Inflammatory macrophage treated with lipopolysaccharide for 1 hour (primary cell): ENCODE data around the gene CRYAB.
"Not testable (repeated sequence)": the region's sequence is repeated elsewhere in the genome, so short reads cannot be mapped to it uniquely, and the experiment has no call there.

Experiments used
- DNase-seq, 2 donors: peaks; one replicate each; pipeline ENCODE4 v3.0.0-alpha.2; 2020 to 2022

The CRYAB gene

DNA sequence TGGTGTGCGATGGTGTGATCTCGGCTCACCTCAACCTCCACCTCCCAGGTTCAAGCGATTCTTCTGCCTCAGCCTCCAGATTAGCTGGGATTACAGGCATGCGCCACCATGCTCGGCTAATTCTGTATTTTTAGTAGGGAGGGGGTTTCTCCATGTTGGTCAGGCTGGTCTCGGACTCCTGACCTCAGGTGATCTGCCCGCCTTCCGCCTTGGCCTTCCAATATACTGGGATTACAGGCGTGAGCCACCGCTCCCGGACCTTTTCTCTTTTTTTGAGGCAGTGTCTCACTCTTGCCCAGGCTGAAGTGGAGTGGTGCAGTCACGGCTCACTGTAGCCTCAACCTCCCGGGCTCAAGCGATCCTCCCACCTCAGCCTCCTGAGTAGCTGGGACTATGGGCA, 21.6 kb upstream of the CRYAB start:
- DNase-seq, result not testable (repeated sequence)

DNA sequence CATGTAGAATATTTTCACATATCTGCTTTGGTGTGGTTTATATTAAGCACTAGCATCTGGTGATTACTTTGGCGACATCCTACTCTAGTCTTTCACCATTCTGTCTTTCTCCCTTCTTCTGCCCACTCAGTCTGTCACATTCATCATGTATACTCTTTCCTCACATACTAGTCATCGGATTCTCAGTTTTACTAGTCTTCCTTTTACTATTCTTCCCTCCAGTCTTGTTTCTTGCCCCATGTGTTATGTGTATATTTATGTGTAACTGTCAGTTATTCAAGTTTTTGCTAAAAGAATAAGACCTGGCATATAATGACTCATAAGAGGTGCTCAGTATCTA, 21.0 kb upstream of the CRYAB start:
- peak; percentile 73 to 89 for DNase-seq

DNA sequence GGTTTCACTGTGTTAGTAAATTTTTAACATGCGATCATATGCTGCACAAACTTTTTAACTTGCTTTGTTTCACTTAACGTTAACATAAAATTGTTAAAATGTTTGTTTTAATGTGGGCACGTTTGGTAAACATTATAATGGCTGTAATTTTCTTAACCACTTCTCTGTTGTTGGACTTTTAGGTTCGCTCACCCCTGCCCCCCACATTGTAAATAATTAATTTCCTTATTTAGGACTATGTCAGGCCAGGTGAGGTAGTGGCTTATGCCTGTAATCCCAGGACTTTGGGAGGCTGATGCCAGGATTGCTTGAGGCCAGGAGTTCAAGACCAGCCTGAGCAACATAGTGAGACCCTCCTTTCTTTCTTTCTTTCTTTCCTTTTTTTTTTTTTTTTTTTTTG, 18.9 kb upstream of the CRYAB start:
- no peak for DNase-seq

DNA sequence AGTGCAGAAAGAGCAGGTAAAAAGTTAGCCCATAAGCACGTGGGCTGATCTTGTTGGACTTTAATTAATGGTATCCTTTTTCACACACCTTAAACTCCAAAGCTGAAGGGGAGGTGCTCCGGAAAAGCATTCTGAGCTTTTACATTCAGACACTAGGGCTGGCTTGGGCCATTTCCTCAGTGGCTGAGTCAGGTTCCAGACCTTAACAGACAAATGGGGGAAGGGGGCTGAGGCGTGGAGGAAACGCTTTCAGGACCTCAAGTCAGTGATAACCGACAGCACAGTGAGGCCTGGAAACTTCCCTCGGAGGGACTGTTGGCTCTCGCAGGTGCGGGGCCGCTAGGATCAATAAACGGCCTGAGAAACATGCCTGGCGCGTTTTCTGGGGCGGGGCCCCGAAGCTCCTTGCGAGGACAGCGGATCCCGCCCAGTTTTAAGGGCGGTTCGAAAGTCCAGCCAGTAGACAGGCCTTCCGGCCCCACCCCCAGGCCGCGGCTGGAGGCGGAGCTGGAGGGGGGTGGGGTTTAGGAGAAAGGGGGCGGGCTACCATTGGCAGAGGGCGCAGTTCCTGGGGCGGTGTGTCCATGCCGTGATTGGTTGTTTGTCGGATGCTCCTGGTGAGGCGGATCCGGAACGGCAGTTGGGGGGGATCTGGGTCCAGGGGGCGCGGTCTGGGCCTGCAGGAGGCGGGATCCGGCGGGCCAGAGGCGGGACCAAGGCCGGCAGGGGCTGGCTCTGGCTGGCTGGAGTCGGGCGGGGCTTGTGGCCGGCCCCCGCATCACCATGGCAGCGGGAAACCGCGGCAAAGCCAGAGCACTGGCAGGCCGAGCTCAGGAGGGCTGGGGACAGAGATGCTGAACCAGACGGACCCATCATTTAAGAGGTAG, 15.2 kb upstream of the CRYAB start:
- DNase-seq, result peak; percentile 94 to 98

DNA sequence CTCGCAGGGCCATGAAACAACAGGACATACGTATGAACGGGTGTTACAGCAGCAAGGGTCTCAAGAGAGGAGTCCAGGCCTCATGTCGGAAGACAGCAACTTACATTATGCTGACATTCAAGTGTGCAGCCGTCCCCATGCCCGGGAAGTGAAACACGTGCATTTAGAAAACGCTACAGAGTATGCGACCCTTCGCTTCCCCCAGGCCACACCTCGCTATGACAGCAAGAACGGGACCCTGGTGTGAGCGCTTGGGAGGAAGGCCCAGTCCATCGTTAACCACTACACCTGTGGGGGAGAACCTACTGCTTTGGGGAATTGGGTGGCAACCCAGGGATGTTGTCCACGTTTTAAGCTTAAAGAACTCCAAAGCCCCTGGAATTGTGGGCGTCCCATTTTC, 14.4 kb upstream of the CRYAB start:
- no peak for DNase-seq

DNA sequence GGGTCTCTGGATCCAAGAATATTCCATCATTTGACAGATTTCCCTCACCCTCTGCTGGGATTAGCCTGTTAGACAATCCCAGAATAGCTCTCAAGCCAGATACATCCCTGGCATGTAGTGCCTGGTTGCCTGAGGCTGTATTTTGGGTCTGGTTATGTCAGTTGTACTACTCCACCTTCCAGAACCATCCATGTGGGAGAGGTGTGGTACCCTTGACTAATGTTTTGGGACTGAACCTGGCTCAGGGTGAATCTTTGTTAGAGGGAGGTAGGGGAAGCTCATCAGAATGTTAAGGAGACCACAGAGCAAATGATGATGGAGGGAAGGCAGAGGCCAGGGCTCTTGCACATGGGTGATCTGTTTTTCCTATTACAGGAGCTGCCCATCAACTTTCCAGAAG, 12.4 kb upstream of the CRYAB start:
- DNase-seq, result no peak

DNA sequence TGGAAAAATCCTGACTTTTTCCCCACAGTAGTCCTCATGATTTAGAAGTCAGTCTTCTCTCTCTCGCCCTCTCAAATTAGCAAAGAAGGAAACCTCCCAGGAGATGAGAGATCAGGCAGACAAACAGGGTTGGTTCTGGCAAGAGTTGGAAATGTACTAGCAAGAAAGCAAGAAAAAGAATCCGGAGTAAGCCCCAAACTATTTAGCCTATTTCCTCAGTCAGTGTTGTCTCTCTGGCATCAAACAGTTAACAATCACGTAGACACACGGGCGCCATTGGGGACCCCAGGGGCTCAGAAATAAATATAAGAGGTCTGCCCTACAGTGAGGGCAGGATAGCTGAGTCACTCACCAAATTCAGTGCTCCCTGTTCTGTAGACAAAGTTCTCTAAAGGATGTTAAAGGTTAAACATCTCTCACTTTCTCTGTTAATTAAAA, 11.8 kb upstream of the CRYAB start:
- no peak for DNase-seq

DNA sequence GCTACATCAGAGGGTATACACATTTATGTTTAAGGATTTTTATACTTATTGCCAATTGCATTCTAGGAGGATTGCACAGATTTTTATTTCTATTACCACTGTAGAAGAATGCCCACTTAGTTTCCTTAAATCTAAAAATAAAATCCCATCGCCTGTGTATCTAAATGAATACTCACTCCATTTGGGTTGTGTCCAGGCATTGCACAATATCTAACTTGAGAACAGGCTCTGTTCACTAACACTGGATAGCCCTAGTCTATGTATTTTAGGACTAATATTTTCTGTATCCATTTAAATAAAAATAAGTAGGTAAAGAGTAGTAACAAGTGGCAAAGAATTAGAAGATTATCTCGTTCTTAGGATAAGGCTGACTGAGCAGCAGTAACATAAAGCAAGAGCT, 11.2 kb upstream of the CRYAB start:
- DNase-seq, result peak in 1 of 2 donors; percentile 22

DNA sequence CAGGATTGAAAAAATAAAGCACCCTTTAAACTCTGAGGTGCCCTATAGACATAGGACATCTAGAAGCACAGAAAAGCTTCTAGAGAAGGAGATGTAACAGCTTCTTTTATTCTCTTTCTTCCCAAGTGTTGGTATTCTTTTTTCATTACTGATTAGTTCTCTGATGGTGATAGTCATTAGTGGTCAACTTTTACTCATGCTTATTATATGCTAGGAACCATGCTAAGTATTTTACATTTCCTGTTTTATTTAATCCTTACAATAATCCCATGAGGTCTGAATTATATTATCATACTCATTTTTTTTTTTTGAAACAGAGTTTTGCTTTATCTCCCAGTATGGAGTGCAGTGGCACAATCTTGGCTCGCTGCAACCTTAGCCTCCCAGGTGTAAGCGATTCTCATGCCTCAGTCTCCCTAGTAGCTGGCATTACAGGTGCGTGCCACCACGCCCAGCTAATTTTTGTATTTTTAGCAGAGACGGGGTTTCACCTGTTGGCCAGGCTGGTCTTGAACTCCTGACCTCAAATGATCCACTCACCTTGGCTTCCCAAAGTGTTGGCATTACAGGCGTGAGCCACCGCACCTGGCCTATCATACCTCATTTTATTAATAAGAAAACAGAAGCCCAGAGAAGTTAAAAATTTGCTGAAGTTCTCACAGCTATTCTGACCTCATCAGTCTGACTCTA, 10.1 kb upstream of the CRYAB start:
- no peak for DNase-seq

DNA sequence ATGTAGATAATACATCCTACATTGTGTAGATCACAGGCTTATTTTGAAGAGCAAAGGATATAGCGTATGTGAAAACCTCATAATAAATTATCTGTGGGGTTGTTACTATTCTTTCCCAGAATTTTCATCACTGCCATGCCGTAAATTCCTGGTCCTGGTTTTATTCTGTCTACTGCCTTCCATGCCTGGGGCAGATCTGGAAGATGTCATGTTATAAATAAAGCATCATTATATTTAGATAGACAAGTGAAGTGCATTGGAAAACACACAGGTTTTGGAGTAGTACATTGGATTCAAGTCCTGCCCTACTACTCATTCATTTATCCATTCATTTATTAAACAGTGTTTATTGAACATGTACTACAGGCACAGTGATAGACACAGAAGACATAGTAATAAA, 9.3 kb upstream of the CRYAB start:
- DNase-seq, result no peak

DNA sequence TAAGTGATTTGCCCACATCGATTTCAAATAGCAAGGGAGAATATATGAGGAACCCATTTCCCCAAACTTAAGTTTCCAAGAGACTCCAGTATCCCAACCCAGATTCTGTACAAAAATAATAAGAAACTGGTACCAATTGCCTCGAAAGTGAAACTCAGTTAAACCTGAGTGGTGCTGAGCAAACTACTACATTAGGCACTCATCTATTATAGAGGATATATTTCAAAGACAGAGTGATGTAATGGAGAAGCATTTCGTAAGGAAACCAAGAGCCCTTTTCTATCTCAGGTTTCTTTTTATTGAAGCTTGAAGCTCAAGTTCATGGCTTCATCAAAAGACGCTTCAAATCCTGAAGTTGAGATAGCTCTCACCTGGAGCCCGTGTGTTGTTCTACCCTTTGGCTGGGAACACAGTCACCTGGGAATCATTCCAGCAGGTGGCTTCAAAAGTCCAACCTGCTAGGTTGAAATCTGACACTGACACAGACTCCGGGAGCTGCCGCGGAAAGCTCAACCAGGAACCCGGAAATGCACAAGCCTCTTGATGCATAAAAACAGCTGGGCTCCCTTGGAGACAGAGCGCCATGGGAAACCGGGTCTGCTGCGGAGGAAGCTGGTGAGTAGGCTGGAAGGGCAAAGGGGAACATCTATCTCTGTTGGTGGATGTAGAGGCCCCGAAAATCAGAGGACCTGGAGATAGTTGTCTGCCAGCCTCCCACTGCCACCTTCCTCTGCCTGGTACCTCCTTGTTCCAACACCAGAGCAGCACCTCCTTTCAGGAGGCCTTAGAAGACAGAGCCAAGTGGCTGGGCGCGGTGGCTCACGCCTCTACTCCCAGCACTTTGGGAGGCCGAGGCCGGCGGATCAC, 7.1 kb upstream of the CRYAB start, which contains the start of gene C11orf52:
Gene C11orf52, plus strand, starts transcription at position 524 of the 867 bp plus-strand sequence. Its CDS starts 60 bp downstream, at position 584.
- DNase-seq, result no peak

DNA sequence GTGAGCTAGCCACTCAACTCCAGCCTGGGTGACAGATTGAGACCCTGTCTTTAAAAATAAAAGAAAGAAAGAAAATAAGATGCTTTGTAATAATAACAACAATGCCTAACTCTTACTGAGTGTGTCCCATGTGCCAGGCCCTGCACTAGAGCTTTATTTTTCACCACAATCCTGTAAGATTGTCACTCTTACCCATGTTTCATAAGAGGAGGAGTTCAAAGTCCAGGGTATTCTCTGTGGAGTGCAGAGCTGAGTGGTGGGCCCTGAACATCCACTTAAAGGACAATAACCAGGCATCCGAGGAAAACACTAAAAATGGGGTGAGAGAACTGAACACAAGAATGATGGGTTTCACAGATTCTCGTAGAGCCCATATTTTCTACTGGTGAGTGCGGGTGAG, 6.2 kb upstream of the CRYAB start:
- DNase-seq, result no peak

DNA sequence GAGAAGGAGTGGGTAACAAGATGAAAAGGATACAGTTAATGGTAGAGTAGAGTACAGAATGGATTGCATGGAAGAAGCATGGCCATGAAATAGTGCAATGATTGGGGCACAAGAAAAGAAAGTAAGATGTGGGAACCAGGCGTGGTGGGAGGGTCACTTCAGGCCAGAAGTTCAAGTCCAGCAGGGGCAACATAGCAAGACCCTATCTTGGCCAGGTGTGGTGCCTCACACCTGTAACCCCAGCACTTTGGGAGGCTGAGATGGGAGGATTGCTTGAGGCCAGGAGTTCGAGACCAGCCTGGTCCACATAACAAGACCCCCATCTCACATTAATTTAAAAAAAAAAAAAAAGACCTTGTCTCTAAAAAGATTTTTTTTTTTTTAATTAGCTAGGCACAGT, 5.7 kb upstream of the CRYAB start:
- no peak for DNase-seq

DNA sequence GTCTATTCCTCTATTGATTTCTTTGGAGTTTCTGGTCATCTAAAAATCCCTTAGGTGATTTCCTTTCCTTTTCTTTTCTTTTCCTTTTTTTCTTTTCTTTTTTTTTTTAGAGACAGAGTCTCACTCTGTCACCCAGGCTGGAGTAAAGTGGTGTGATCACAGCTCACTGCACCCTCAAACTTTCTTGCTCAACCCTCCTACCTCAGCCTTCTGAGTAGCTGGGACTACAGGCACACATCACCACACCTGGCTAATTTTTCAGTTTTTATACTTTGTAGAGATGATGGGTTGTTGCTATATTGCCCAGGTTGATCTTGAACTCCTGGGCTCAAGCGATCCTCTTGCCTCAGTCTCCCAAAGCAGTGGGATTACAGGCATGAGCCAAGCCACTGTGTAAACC, 5.2 kb upstream of the CRYAB start:
- DNase-seq, result no peak

DNA sequence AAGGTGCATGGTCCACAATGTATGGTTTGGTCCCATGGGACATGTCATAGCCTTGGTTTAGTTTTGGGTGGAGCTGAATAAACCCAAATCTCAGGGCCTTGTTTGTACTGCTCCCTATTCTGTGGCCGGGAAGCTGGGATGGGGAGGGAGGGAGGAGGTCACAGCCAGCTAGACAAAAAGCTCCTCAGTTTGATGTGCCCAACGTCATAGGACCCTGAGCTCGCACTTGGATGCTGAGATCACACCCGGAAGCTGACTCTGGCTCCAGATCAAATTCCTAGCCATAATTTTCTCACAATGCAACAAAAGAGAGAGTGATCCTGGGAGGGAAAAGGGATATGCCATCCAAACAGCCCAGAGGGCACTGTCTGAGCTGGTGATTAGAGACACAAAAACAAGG, 2.4 kb upstream of the CRYAB start:
- no peak for DNase-seq

DNA sequence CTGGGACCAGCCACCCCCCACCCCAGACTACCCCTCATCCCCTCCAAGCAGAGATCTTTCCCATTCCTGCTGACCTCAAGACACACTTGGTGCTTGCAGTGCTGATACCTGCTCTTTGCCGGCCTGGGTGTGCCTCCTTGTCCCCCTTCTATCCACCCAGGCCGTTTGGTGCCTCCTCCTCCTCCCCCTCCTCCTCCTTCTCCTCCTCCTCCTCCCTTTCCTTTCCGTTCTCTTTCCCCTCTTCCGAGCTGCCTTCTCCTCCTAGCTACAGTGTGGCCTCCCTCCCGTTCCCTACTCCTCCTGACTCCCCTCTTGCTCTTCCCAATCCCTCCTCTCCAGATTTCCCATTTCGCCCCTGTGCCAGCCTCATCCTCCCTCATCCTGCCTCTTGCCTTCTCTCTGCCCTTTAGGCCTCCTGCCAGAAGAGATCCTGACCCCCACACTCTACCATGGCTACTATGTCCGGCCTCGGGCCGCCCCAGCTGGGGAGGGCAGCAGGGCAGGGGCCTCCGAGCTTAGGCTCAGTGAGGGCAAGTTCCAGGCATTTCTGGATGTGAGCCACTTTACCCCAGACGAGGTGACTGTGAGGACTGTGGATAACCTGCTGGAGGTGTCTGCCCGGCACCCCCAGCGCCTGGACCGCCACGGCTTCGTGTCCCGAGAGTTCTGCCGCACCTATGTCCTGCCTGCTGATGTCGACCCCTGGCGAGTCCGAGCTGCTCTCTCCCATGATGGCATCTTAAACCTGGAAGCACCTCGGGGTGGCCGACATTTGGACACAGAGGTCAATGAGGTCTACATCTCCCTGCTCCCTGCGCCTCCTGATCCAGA, 1.7 kb upstream of the CRYAB start:
- no peak for DNase-seq

DNA sequence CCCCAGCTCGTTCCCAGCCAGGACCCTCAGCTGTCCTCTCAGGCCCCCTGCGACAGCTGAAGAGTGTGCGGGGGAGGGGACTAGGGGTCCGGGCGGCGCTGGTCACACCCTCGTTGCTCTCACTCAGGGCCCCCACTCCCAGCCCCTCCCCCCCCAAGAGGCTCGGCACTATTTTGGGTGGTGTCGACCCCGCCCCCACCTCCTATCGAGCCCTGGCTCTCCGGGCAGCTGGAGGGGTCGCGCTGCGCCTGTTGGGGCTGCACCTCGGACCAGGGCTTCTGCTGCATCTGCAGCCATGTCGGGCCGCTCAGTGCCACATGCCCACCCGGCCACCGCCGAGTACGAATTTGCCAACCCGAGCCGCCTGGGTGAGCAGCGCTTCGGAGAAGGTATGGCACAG, 965 bp upstream of the CRYAB start, which contains the start of gene HSPB2:
Gene HSPB2, plus strand, starts transcription at position 200 of the 400 bp plus-strand sequence. Its CDS starts 96 bp downstream, at position 296.
- no peak for DNase-seq

DNA sequence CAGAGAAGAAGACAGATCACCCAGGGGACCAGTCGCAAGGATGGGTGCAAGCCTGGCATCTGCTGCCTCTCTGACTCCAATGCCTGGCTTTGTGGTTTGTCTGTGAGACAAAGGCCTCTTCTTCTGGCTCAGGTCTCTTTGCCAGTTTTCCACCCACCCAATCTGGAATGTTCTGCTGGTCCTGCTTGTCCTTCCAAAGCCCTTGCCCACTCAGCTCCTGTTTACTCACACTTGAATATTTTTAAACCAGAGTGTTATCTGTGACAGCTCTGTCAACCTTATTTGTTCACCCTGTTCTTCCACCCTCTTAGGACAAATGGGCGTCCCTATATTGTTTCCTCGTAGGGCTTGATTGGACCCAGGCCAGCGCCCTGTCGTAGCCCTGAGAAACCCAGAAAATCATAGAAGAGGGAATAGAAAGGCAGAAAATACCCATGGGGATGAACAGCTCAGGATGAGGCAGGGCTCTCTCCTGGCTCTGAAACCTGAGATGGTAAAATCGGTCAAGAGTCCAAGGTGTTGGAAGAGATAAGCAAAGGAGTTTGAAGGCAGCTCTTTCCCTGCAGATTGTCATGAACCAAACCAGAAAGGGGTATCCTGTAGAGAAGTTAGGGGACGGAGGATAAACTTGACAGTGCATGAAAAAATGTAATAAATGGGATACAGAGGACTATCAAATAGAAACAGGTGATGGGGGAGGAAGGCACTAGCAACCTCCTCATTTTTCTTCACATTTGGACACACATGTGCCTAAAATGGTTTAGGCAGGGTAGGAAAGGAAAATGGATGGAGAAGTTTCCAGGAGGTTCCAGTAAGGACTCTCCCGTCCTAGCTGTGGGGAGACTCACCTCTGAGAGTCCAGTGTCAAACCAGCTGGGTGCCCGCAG, 651 bp downstream of the CRYAB start:
- no peak for DNase-seq

DNA sequence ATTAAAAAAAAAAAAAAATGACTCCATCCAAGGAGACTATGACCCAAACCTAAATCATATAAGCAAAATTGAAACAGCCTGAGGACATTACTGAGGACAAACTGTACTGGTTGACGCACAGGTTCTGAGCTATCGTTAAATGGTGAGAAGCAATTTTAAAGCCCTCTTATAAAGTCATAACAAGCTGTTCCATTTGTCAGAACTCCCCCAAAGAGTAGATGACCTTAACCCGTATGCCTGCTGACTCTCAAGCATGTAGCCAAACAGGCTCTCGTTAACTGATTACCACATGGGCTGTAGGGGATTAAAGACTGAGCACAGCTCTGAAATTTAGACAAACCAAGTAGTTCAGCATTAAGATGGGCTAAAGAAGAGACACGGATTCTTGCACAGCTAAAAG, 2.2 kb downstream of the CRYAB start:
- DNase-seq, result no peak

DNA sequence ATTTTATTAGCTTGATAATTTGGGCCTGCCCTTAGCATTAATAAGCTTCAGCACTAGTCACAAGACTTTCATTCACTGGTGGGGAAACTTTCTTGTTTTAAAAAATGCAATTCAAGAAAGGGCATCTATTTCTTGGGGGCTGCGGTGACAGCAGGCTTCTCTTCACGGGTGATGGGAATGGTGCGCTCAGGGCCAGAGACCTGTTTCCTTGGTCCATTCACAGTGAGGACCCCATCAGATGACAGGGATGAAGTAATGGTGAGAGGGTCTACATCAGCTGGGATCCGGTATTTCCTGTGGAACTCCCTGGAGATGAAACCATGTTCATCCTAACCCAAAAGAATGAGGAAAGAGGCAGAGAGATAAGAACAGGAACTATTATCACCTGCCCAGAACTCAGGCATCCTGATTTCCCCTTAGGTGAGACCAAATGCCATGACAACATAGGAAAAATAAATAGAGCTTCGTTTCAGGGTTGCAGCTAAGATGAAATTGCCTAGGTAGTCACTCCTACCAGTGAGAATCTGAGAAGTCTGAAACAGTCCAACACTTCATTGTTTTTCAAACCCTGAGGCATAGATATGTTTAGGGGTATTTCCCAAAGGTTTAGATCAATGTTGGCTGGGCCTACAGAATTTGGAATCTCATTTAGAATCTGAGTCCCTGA, 2.8 kb downstream of the CRYAB start:
- DNase-seq, result no peak

DNA sequence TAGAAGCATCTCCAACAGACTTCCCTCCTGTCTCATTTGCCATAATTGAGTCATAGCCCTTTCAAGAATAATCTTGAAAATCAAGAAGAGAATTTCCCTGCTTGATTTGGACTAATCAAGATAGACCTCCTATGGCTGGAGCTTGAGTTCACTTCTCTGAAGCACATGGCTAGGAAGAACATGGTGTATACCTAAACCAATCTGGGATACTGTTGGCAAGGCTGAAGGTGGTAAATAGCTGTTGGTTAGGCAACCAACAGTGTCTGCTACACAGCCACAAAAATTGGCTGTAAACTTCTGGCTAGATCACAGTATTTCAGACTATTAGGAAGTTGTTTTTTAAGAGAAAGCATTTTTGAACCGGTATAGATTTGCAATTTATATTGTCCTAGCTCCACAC, 4.9 kb downstream of the CRYAB start:
- no peak for DNase-seq
